HG03066 (cell line): ENCODE measurements around the gene TRUB2.

Experiments used
- ATAC-seq: cut with Tn5 transposase; IDR thresholded peaks from one replicate; pipeline ENCODE4 v1.9.1; 2021; ENCODE audit warnings: low read depth; ENCODE audit not compliant: unreplicated experiment

Gene TRUB2

GRCh38 chr9:128275198-128276007 is 46.8 kb downstream of the TRUB2 start, which contains the start of gene GOLGA2:
TSS of gene GOLGA2 (minus strand) at chr9:128276007. CDS start at chr9:128275976, 31 bp downstream.
- peak; percentile 47 for ATAC-seq

DNA sequence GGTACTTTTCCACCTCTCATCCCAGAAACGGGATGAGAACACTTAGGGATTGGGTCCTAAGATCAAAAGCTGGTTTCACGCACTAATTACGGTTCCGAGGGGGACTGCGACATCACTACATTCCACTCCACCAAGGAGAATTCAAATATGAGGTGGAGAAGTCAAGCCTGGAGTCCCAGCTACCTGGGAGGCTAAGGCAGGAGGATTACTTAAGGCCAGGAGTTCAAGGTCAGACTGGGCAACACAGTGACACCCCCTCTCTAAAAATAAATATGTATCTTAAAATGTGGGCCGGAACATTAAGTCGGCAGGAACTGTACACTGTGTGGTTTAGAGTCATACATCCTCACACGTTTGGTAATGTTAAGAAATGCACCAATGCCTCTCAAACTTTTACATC is 48.0 kb downstream of the TRUB2 start:
- no peak for ATAC-seq

DNA sequence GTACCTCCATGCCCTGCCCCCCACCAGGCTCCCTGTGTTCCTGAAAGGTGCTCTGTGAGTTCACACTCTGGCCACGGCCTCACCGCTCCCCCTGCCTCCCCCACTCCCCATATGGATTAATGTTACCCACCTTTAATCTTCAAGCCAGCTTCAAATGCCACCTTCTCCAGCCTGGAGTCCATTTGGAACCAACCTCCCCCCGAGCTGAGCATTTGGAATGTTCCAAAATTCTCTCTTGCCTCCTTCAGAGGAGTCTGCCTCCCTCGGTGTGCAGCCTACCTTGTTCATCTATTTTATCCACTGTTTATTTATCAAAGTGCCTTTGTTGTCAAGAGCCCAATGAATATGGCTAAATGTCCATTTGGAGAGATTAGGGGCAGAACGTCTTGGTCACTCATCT is 50.7 kb downstream of the TRUB2 start:
- no peak for ATAC-seq

DNA sequence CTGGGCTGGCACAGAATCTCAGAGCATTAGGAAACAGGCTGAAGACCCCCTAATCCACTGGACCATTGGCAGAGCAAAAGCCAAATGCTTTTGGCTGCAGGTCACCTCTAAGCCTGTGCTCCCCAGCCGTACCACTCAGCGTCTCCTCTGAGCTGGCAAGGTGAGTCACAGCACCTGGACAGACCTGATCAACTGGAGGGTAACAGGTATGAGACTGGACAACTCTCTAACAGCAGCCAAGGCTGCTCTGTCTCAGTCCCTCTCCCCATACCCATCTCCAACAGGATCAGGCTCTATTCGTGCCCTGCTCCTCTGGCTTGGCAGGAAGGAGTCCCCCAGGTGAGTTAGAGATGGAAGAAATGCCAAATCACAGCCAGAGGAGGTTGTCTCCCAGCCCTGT is 51.1 kb downstream of the TRUB2 start:
- no peak for ATAC-seq

DNA sequence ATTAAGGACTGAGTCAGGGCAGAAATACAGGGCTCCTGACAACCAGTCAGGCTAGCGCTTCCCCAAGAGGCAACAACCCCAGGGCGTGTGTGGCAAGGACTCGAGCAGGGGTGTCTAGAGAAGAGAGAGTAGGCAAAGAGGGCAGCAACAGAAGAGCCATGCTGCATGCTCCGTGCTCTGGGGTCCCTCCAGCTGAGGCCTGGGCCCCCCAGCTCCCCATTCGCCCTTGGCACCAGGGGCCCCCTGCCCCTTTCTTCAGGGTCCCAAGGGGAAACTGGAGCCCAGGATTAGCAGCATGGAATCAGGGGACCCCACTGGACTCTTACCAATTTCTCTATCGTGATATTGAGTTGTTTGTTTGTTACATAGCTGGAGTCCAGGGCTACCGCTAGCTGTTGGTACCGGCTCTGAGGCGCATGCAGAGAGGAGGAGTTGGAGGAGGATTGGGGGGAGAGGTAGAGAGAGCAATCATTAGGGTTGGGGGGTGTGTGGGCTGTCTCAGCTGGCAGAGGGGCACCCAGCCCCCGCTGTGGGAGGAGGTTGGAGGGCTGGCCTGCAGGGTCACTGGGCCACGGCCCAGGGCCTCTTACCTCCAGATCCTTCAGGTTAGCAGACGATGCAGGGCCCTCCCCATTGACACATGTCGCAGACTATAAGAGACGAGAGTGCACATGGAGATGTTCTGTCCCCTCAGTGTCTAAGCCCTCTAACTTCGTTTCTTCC is 55.2 kb downstream of the TRUB2 start:
- no peak for ATAC-seq

DNA sequence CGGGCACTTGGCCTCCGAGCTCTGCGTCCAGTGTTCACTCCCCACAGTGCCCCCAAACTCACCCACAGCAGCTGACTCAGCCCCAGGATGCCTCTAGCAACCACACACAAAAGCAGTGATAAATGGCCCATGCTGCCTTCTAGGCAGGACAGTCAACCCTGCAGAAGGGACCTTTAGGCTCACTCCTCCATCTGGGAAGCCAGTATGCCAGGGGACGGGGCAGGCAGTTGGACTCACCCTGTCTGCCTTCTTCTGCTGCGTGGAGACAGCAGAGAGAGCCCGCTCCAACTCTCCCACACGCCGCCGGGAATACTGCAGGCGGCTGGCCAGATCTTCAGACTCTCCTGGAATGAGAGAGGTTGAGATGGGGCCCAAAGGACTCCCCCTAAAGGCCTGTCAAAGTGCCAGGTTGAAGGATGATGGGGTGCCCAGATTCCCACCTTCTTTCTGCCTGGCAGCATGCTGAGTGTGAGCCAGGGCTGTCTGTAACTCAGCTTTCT is 56.8 kb downstream of the TRUB2 start:
- no peak for ATAC-seq

DNA sequence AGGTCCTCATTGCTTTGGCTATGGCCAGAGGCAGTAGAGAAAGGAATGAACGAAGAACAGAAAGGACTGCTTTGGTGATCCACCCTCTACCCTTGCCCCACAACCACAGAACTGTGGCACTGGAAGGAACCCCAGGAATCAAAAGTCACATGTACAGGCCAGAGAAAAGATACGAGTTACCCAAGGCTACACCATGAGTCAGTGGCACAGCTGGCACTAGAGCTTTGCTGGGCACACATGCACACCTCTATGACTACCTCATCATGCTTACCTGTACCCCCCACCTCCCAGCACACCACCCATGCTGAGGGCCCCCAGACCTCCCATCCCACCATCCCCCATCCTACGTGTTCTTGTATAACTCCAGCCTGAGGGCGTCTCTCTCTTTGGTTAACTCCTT is 59.6 kb downstream of the TRUB2 start:
- ATAC-seq, result no peak

GRCh38 chr9:128260340-128260739 is 61.9 kb downstream of the TRUB2 start:
- no peak for ATAC-seq

DNA sequence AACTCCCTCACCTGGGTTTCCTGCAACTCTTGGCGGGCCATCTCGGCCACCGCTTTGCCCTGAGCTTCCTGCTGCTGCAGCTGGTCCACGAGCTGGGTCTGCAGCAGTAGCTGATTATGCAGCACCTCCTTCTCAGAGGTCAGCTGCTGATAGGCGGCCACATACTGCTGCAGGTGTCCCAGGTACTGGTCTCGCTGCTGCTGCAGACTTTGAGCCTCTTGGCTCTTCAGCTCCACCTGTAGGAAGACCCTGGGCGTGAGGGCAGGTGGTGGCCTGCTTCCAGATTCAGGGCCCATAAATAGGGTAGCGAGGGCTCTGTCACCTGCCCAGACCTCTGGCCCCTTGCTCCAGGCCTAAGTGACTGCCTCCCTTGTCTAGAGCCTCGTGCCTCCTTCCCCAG is 63.1 kb downstream of the TRUB2 start:
- ATAC-seq, result no peak

- ATAC-seq, result no peak
These were observed 63.9 kb downstream of the TRUB2 start for GRCh38 chr9:128258326-128258725.

- no peak for ATAC-seq
These were observed 64.3 kb downstream of the TRUB2 start for GRCh38 chr9:128257907-128258306.

DNA sequence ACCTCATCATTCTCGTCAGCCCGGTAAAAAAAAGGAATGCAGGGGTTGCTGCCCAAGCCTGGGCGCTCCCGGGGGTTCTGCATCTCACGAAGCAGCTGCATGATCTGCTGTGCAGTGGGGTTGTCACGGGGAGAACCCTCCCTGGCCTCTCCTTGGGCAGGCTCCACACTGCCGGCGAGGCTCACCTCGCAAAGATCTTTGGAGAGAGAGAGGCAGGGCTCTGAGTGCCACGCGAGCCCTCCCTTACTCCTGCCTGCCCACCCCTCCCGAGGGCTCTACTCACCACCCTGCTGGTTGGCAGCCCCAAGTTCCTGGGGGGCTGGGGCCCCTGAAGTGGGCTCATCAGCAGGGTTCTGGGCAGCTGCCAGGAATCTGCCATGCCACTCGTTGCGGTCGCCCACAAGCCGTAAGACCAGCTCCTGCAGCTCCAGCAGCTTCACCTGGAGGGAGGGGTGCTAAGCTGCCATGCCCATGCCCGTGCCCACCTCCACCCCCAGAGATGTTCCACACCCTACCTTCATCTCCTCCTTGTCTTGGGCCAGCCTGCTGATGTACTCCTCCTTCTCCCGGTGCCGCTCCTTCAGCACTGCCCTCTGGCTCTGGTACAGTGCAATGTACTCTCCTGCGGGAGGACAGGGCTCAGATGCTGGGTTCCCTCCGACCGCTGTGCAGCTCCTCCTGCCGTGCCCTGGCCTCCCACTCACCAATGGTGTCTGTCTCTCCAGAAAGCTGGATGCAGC is 65.0 kb downstream of the TRUB2 start:
- ATAC-seq, result no peak
